Measurements from ENCODE around the gene OR2G2. TPM values are rescaled to one million over a fixed set of nuclear protein-coding genes. Genes with fewer than 3 reads are reported as not detected.

The OR2G2 gene
- total RNA-seq (2021; ENCODE audit: unreplicated experiment) (not detected), Bru-seq, nascent RNA (not detected), BruChase-seq, experiment 1, labeled RNA remaining after a 6-hour chase (not detected), BruChase-seq, experiment 2, labeled RNA remaining after a 2-hour chase (not detected)
- not detected in 2 replicates for polyA plus RNA-seq (2012)
- long read RNA-seq: 0 reads

GRCh38 chr1:247588060-247588459, at the start of gene OR2G2:
TSS of gene OR2G2 (plus strand) at chr1:247588360. CDS start at chr1:247588360, 0 bp downstream.
- Histone ChIP-seq H3K27me3 (ENCODE audit: insufficient read depth, low read length) (no peaks in the 10 kb centered on the region), H3K27ac (ENCODE audit: low read depth, low read length) (no peak within 1 kb of the TSS), H3K9me3 (ENCODE audit: control insufficient read depth in 1 of 2, insufficient read depth in 1 of 2, low read depth in 1 of 2, low read length in 2 of 2) (no peaks in the 10 kb centered on the region), H3K79me2 (ENCODE audit: insufficient read depth, low read length) (no peaks in the 10 kb centered on the region), H3K9ac (ENCODE audit: low read length) (no peak within 1 kb of the TSS), H3K4me2 (ENCODE audit: low read length) (no peak within 1 kb of the TSS), H3K4me1 (ENCODE audit: control insufficient read depth in 1 of 2, insufficient read depth in 2 of 2, low read length in 2 of 2) (no peaks in the 10 kb centered on the region), H3K36me3 (ENCODE audit: control insufficient read depth in 1 of 2, insufficient read depth in 2 of 2, low read length in 2 of 2) (no peaks in the 10 kb centered on the region), H2AFZ (ENCODE audit: low read depth, low read length, poor library complexity, severe bottlenecking) (no peak within 1 kb of the TSS), H4K20me1 (ENCODE audit: insufficient read depth) (no peaks in the 10 kb centered on the region), H3K9me2 (ENCODE audit: insufficient read depth) (no peaks in the 10 kb centered on the region), H3K4me3 (replicated peaks in 1 of 2; ENCODE audit: low read depth in 1 of 2, low read length in 2 of 2) (no peak within 1 kb of the TSS)
- RAD21 ChIA-PET (ENCODE audit: low non-redundant PET in 1 of 2, low total read pairs in 2 of 2, uncharacterized antibody in 2 of 2, unreplicated experiment in 2 of 2): no interaction called here
- no TSS peak for BruUV-seq (replicated peaks)
- POLR2A ChIA-PET: no interaction called here
- ATAC-seq: no peak
- intact Hi-C loops (cut with micrococcal nuclease): no loop called here
- TF ChIP-seq ZFX (IDR thresholded peaks at IDR 0.05) (no peak), CEBPB (IDR thresholded peaks at IDR 0.05; ENCODE audit: low read depth) (no peak), SIN3A (IDR thresholded peaks at IDR 0.05; ENCODE audit: low read depth) (no peak), ZNF274 (IDR thresholded peaks at IDR 0.05; ENCODE audit: low read depth, low read length) (no peak), CBX3 (IDR thresholded peaks at IDR 0.05; ENCODE audit: low read depth) (no peak), JUND (IDR thresholded peaks at IDR 0.05) (no peak), EZH2 (IDR thresholded peaks at IDR 0.05) (no peak), MAX (IDR thresholded peaks at IDR 0.05) (no peak), EZH2phosphoT487 (IDR thresholded peaks at IDR 0.05; ENCODE audit: borderline replicate concordance) (no peak), EGR1 (IDR thresholded peaks at IDR 0.05; ENCODE audit: low read depth) (no peak), ELF1 (IDR thresholded peaks at IDR 0.05; ENCODE audit: borderline replicate concordance, low read depth) (no peak), ATF3 (IDR thresholded peaks at IDR 0.05) (no peak), SP1 (IDR thresholded peaks at IDR 0.05; ENCODE audit: low read depth) (no peak), CTCF (IDR thresholded peaks at IDR 0.05 in 2 of 3, conservative IDR thresholded peaks at IDR 0.05 in 1 of 3; ENCODE audit: borderline replicate concordance in 1 of 3, insufficient read depth in 1 of 3, low read depth in 2 of 3, low read length in 2 of 3) (no peak)
- CTCF ChIA-PET: no interaction called here
- DNase-seq (ENCODE audit: low read depth, low spot score): no peak
